Cardiac atrium fibroblast (primary cell): Measurements from ENCODE around the gene ITGA11. TPM values are rescaled to one million over a fixed set of nuclear protein-coding genes. Genes with fewer than 3 reads are reported as not detected.

Experiments
- total RNA-seq: library from RNA; depleted of rRNA; stranded (reverse); fragments of >200 nt; gene quantifications from 2 replicates; pipeline ENCODE4 v1.2.3, GENCODE V29; 2015

ITGA11 gene
- total RNA-seq = 20.6 and 30.9 TPM in 2 replicates

GRCh38 chr15:68431792-68432401 lies at the start of gene ITGA11:
Gene ITGA11 (minus strand): TSS chr15:68432163. CDS start chr15:68432066, 97 bp downstream.

GRCh38 chr15:68277603-68278344 lies 154.2 kb downstream of the ITGA11 start, which contains the start of gene FEM1B:
Gene FEM1B (plus strand): TSS chr15:68277745. CDS start chr15:68278418, 673 bp downstream.

Other genes starting within 250 kb of the ITGA11 start
- gene CALML4, start 226.8 kb downstream of the ITGA11 start, total RNA-seq = 0.18 and 0.32 TPM in 2 replicates
- 15.3 and 37.4 TPM in 2 replicates for gene CLN6, start 202.4 kb downstream of the ITGA11 start, total RNA-seq
- 20.0 and 24.6 TPM in 2 replicates for gene FEM1B, start 154.4 kb downstream of the ITGA11 start, total RNA-seq
- 15.9 and 17.3 TPM in 2 replicates for gene CORO2B, start 146.8 kb upstream of the ITGA11 start, total RNA-seq